SK-N-SH treated with all-trans-retinoic acid at 6 μM for 48 hours (cell line): Measurements from ENCODE around the gene RNF208.

Experiments used
- ATAC-seq: fragments of 200-7000 bp; cut with Tn5 transposase; 3 replicates; pipeline ENCODE4 v1.9.1; 2020; ENCODE audit warnings: mild to moderate bottlenecking, moderate library complexity
- ARNTL ChIP-seq: fragments of 450-650 bp; formaldehyde crosslinking; IDR thresholded peaks from 2 replicates; pipeline ENCODE4 v1.5.0; 2020; ENCODE audit warnings: low read depth, mild to moderate bottlenecking, moderate library complexity, borderline replicate concordance
- BACH2 ChIP-seq: fragments of 250-450 bp; sonication (Bioruptor Pico); IDR thresholded peaks from 2 replicates; pipeline ENCODE4 v1.9.0; 2021; ENCODE audit warnings: mild to moderate bottlenecking, borderline replicate concordance
- CSDC2 ChIP-seq: fragments of 250-450 bp; sonication (Bioruptor Pico); IDR thresholded peaks from 2 replicates; pipeline ENCODE4 v1.5.0; 2020; ENCODE audit warnings: mild to moderate bottlenecking, moderate library complexity
- ESRRG ChIP-seq: fragments of 250-450 bp; sonication (Bioruptor Pico); IDR thresholded peaks from 2 replicates; pipeline ENCODE4 v1.6.1; 2021; ENCODE audit warnings: mild to moderate bottlenecking
- GLIS3 ChIP-seq: fragments of 250-450 bp; sonication (Bioruptor Pico); IDR thresholded peaks from 2 replicates; pipeline ENCODE4 v1.5.0; 2020; ENCODE audit warnings: mild to moderate bottlenecking, moderate library complexity
- ISL1 ChIP-seq: fragments of 250-450 bp; sonication (Bioruptor Pico); IDR thresholded peaks from 2 replicates; pipeline ENCODE4 v2.1.2; 2022; ENCODE audit warnings: mild to moderate bottlenecking, moderate library complexity
- OSR1 ChIP-seq: fragments of 250-450 bp; sonication (Bioruptor Pico); IDR thresholded peaks from 2 replicates; pipeline ENCODE4 v1.8.0; 2022; ENCODE audit warnings: moderate library complexity, mild to moderate bottlenecking, inconsistent platforms
- PPARA ChIP-seq: fragments of 250-450 bp; sonication (Bioruptor Pico); IDR thresholded peaks from 2 replicates; pipeline ENCODE4 v1.5.0; 2020; ENCODE audit warnings: mild to moderate bottlenecking, borderline replicate concordance
- RARB ChIP-seq: fragments of 250-450 bp; sonication (Bioruptor Pico); IDR thresholded peaks from 2 replicates; pipeline ENCODE4 v1.8.0; 2021; ENCODE audit warnings: mild to moderate bottlenecking, moderate library complexity
- SNAI2 ChIP-seq: fragments of 250-450 bp; sonication (Bioruptor Pico); IDR thresholded peaks from 2 replicates; pipeline ENCODE4 v1.5.0; 2020; ENCODE audit warnings: mild to moderate bottlenecking, moderate library complexity
- TCF4 ChIP-seq: fragments of 250-450 bp; sonication (Bioruptor Pico); IDR thresholded peaks from 2 replicates; pipeline ENCODE4 v1.8.0; 2021; ENCODE audit warnings: mild to moderate bottlenecking, moderate library complexity, borderline replicate concordance
- TOX ChIP-seq: fragments of 250-450 bp; sonication (Bioruptor Pico); IDR thresholded peaks from 2 replicates; pipeline ENCODE4 v1.8.0; 2021; ENCODE audit warnings: mild to moderate bottlenecking, moderate library complexity, borderline replicate concordance
- ZC3H10 ChIP-seq: fragments of 250-450 bp; sonication (Bioruptor Pico); IDR thresholded peaks from 2 replicates; pipeline ENCODE4 v1.5.1; 2021; ENCODE audit warnings: mild to moderate bottlenecking, moderate library complexity
- ZFP30 ChIP-seq: fragments of 450-650 bp; formaldehyde crosslinking; IDR thresholded peaks from 2 replicates; pipeline ENCODE4 v1.5.0; 2022; ENCODE audit warnings: mild to moderate bottlenecking, moderate library complexity
- ZNF565 ChIP-seq: fragments of 450-650 bp; formaldehyde crosslinking; conservative IDR thresholded peaks from 2 replicates; pipeline ENCODE4 v1.5.0; 2020; ENCODE audit warnings: low read depth, mild to moderate bottlenecking, moderate library complexity
- ZNF70 ChIP-seq: fragments of 450-650 bp; formaldehyde crosslinking; IDR thresholded peaks from 2 replicates; pipeline ENCODE4 v1.5.0; 2020; ENCODE audit warnings: mild to moderate bottlenecking, moderate library complexity
- ZNF8 ChIP-seq: fragments of 450-650 bp; formaldehyde crosslinking; IDR thresholded peaks from 2 replicates; pipeline ENCODE4 v1.5.0; 2020; ENCODE audit warnings: mild to moderate bottlenecking, moderate library complexity
- TF ChIP-seq, protein P1 (sequence below): fragments of 250-450 bp; sonication (Bioruptor Pico); IDR thresholded peaks from 2 replicates; pipeline ENCODE4 v1.5.1; 2021; ENCODE audit warnings: mild to moderate bottlenecking, moderate library complexity
- TF ChIP-seq, protein P2 (sequence below): fragments of 250-450 bp; sonication (Bioruptor Pico); IDR thresholded peaks from 2 replicates; pipeline ENCODE4 v1.5.1; 2020; ENCODE audit warnings: low read depth, mild to moderate bottlenecking, moderate library complexity
- TF ChIP-seq, protein P3 (sequence below): fragments of 250-450 bp; sonication (Bioruptor Pico); IDR thresholded peaks from 2 replicates; pipeline ENCODE4 v1.8.0; 2020; ENCODE audit warnings: mild to moderate bottlenecking, moderate library complexity, borderline replicate concordance
- TF ChIP-seq, protein P4 (sequence below): fragments of 250-450 bp; sonication (Bioruptor Pico); IDR thresholded peaks from 2 replicates; pipeline ENCODE4 v1.5.0; 2020; ENCODE audit warnings: mild to moderate bottlenecking, moderate library complexity
- TF ChIP-seq, protein P5 (sequence below): fragments of 250-450 bp; sonication (Bioruptor Pico); IDR thresholded peaks from 2 replicates; pipeline ENCODE4 v1.8.0; 2021; ENCODE audit warnings: low read depth, mild to moderate bottlenecking, moderate library complexity, borderline replicate concordance

Gene RNF208

DNA sequence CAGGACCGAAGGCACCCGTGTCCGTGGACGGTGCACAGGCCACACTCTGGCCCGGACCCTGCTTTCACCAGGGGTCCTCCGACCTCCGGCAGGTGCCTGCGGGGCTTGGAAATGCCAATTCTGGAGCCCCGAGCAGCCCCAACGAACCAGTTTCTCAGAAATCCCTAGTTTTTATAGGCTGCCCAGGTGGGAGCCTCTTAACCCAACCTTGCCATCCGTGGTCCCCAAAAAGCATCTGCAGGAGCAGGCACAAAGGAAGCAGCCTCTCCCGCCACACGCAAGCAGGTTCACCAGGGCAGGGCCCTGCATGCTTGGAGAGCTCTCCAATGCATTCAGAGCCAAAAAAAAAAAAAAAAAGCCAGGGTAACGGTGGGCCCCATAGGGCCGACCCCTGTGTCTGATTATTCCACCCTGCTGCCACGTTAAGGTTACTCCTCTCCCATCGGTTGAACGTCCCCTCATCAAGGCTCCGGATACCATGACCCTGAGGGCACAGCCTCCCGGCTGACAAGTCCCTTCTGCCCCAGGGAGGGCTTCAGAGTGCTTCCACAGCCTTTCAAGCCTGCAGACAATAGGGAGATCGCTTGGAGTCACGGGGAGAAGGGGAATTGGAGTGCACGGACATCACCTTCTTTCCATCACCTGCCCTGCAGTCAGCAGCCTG, 20.7 kb downstream of the RNF208 start:
- ATAC-seq, result no peak; the same call in 2 of the 3 replicates
- TF ChIP-seq, protein P1, sequence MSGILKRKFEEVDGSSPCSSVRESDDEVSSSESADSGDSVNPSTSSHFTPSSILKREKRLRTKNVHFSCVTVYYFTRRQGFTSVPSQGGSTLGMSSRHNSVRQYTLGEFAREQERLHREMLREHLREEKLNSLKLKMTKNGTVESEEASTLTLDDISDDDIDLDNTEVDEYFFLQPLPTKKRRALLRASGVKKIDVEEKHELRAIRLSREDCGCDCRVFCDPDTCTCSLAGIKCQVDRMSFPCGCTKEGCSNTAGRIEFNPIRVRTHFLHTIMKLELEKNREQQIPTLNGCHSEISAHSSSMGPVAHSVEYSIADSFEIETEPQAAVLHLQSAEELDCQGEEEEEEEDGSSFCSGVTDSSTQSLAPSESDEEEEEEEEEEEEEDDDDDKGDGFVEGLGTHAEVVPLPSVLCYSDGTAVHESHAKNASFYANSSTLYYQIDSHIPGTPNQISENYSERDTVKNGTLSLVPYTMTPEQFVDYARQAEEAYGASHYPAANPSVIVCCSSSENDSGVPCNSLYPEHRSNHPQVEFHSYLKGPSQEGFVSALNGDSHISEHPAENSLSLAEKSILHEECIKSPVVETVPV, result no peak
- TF ChIP-seq, protein P2, sequence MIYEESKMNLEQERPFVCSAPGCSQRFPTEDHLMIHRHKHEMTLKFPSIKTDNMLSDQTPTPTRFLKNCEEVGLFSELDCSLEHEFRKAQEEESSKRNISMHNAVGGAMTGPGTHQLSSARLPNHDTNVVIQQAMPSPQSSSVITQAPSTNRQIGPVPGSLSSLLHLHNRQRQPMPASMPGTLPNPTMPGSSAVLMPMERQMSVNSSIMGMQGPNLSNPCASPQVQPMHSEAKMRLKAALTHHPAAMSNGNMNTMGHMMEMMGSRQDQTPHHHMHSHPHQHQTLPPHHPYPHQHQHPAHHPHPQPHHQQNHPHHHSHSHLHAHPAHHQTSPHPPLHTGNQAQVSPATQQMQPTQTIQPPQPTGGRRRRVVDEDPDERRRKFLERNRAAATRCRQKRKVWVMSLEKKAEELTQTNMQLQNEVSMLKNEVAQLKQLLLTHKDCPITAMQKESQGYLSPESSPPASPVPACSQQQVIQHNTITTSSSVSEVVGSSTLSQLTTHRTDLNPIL (CRISPR knock-in tag), result no peak
- TF ChIP-seq ESRRG (CRISPR knock-in tag) (no peak), ZFP30 (CRISPR knock-in tag) (no peak), CSDC2 (CRISPR knock-in tag) (no peak), SNAI2 (CRISPR knock-in tag) (no peak), RARB (CRISPR knock-in tag) (no peak), TOX (CRISPR knock-in tag) (no peak)
- TF ChIP-seq, protein P3, sequence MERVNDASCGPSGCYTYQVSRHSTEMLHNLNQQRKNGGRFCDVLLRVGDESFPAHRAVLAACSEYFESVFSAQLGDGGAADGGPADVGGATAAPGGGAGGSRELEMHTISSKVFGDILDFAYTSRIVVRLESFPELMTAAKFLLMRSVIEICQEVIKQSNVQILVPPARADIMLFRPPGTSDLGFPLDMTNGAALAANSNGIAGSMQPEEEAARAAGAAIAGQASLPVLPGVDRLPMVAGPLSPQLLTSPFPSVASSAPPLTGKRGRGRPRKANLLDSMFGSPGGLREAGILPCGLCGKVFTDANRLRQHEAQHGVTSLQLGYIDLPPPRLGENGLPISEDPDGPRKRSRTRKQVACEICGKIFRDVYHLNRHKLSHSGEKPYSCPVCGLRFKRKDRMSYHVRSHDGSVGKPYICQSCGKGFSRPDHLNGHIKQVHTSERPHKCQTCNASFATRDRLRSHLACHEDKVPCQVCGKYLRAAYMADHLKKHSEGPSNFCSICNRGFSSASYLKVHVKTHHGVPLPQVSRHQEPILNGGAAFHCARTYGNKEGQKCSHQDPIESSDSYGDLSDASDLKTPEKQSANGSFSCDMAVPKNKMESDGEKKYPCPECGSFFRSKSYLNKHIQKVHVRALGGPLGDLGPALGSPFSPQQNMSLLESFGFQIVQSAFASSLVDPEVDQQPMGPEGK (CRISPR knock-in tag), result no peak

DNA sequence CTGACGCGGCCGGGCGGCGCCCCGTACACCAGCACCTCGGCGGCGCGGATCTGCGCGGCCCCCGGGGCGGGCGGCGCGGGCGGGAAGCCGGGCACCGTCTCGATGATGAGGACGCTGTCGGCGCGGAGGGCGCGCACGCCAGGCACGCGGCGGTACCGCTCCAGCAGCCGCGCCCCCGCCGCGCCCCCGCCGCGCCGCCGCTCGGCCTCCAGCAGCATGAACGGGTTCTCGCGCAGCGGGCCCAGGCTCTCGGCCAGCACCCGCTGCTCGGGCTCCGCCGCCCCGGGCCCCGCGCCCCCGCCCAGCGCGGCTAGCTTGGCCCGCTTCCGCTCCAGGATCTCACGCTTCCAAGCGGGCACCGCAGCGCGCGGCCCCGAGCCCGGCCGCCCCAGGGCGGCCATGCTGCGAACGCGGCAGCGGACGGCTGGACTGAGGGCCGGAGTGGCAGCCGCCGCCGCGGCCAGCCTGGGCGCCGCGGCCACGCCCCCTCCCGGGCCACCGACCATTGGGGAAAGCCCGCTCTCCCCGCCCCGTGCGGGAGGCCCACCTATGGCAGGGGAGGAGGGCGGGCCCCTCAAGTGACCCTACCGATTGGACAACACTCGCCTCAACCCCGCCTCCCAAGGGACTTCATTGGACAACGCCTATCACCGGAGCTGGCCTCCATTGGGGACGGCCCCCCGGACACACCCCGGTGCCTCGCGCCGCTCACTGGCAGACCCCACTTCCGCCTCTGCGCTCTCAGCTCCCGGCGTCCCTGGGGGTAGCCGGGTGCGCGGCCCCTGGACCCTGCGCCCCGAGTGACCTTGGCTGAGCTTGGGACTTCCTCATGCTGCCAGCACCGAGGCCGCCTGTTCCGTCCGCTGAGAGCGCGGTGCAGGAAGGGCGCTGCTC, 21.5 kb downstream of the RNF208 start, which contains the start of gene TPRN:
TPRN (minus strand) TSS at position 431 of the 894 bp plus-strand sequence; CDS start at position 401, 30 bp downstream.
- ATAC-seq, result peak; percentile 98
- no peak for TF ChIP-seq SNAI2 (CRISPR knock-in tag)
- TF ChIP-seq ARNTL, result no peak
- TF ChIP-seq BACH2 (CRISPR knock-in tag), result no peak
- TF ChIP-seq, all 23 proteins: peak for 0

DNA sequence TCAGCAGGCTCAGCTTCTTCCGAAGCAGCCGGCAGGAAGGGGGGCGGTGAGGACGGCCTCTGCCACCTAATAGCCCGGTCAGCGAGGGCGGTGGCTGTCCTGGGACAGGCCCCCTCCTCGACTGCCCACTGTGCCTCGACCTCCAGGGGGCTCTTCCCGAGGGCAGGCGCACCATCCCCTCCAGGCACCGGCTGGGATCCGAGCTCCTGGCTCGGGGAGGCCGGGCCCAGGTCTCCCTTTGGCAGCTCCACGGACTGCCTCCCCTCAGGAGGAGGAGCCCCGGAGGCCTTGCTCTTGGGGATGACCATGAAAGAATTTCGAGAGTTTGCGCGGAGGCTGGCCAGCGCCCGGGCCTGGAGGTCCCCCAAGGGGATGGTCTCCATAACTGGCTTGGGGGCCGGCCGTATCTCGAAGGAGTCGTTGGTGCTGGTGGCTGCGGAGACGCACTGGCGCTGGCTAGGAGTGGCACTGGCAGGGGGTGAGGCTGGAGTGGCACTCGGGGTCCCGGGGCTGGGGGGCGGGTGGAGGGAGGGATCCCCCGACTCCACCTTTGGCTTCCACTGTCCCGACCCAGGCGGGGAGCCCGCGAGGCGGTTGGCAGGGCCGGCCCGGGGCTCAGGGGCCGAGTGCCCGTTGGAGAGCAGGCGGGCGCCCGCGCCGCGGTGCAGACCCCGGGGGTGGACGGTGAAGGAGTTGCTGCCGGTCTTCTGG, 22.5 kb downstream of the RNF208 start:
- ATAC-seq, result no peak

More for the DNA sequence above, 22.5 kb downstream of the RNF208 start:
- TF ChIP-seq OSR1 (CRISPR knock-in tag) (no peak), GLIS3 (no peak), SNAI2 (CRISPR knock-in tag) (no peak), ZC3H10 (no peak), ZNF8 (CRISPR knock-in tag) (no peak), RARB (CRISPR knock-in tag) (no peak), ZNF565 (CRISPR knock-in tag) (no peak), ESRRG (CRISPR knock-in tag) (no peak), CSDC2 (CRISPR knock-in tag) (no peak), ISL1 (CRISPR knock-in tag) (no peak), BACH2 (CRISPR knock-in tag) (no peak), ARNTL (no peak), PPARA (CRISPR knock-in tag) (no peak), ZNF70 (CRISPR knock-in tag) (no peak), ZFP30 (CRISPR knock-in tag) (no peak), TCF4 (no peak)
- TF ChIP-seq, protein P4, sequence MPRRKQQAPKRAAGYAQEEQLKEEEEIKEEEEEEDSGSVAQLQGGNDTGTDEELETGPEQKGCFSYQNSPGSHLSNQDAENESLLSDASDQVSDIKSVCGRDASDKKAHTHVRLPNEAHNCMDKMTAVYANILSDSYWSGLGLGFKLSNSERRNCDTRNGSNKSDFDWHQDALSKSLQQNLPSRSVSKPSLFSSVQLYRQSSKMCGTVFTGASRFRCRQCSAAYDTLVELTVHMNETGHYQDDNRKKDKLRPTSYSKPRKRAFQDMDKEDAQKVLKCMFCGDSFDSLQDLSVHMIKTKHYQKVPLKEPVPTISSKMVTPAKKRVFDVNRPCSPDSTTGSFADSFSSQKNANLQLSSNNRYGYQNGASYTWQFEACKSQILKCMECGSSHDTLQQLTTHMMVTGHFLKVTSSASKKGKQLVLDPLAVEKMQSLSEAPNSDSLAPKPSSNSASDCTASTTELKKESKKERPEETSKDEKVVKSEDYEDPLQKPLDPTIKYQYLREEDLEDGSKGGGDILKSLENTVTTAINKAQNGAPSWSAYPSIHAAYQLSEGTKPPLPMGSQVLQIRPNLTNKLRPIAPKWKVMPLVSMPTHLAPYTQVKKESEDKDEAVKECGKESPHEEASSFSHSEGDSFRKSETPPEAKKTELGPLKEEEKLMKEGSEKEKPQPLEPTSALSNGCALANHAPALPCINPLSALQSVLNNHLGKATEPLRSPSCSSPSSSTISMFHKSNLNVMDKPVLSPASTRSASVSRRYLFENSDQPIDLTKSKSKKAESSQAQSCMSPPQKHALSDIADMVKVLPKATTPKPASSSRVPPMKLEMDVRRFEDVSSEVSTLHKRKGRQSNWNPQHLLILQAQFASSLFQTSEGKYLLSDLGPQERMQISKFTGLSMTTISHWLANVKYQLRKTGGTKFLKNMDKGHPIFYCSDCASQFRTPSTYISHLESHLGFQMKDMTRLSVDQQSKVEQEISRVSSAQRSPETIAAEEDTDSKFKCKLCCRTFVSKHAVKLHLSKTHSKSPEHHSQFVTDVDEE (CRISPR knock-in tag), result no peak
- TF ChIP-seq, protein P5, sequence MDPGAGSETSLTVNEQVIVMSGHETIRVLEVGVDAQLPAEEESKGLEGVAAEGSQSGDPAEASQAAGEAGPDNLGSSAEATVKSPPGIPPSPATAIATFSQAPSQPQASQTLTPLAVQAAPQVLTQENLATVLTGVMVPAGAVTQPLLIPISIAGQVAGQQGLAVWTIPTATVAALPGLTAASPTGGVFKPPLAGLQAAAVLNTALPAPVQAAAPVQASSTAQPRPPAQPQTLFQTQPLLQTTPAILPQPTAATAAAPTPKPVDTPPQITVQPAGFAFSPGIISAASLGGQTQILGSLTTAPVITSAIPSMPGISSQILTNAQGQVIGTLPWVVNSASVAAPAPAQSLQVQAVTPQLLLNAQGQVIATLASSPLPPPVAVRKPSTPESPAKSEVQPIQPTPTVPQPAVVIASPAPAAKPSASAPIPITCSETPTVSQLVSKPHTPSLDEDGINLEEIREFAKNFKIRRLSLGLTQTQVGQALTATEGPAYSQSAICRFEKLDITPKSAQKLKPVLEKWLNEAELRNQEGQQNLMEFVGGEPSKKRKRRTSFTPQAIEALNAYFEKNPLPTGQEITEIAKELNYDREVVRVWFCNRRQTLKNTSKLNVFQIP, result no peak
- TF ChIP-seq, protein P2 (CRISPR knock-in tag), result no peak
- TF ChIP-seq, protein P1, result no peak
- TF ChIP-seq, all 23 proteins: peak for 0
